NB4 (cell line): ENCODE measurements around the gene CCDC91.

Source experiments
- CTCF ChIP-seq: IDR thresholded peaks from one replicate; pipeline ENCODE4 v1.5.1; 2012; ENCODE audit warnings: low read depth, low read length
- POLR2A ChIP-seq: IDR thresholded peaks from 2 replicates; pipeline ENCODE4 v1.6.1; 2011; ENCODE audit warnings: mild to moderate bottlenecking; ENCODE audit not compliant: insufficient read length; ENCODE audit errors: extremely low read depth

GRCh38 chr12:28239918-28240317 is 49.7 kb downstream of the CCDC91 start:
- no peak for TF ChIP-seq CTCF
- no peak for TF ChIP-seq POLR2A
